Retinal pigment epithelial cell (primary cell): ENCODE measurements around the gene ITGB1BP1.
A peak's percentile ranks its signal among the peaks of the same experiment; 100 is the strongest.

ENCODE experiments used
- DNase-seq: peaks from one replicate; pipeline ENCODE4 v3.0.0-alpha.2; 2010; ENCODE audit warnings: low read depth
- H3K4me3 ChIP-seq: 2 replicates; pipeline ENCODE4 v1.5.1; 2011; ENCODE audit warnings: mild to moderate bottlenecking, low read length, control low read depth, moderate library complexity
- CTCF ChIP-seq: conservative IDR thresholded peaks from 2 replicates; pipeline ENCODE4 v1.5.1; 2011; ENCODE audit warnings: low read depth, low read length, control low read depth, inconsistent platforms

The ITGB1BP1 gene

GRCh38 chr2:9384521-9384920 lies 38.8 kb downstream of the ITGB1BP1 start:
- TF ChIP-seq CTCF = no peak
- DNase-seq = no peak
- no peak overlapping the region for H3K4me3 ChIP-seq

GRCh38 chr2:9382604-9383235 lies 40.6 kb downstream of the ITGB1BP1 start:
- TF ChIP-seq CTCF = no peak
- H3K4me3 ChIP-seq = no peak overlapping the region
- no peak for DNase-seq

- H3K4me3 ChIP-seq = no peak overlapping the region
- TF ChIP-seq CTCF = no peak
- DNase-seq = peak; percentile 98
Measured at GRCh38 chr2:9380702-9381628, 42.4 kb downstream of the ITGB1BP1 start.

GRCh38 chr2:9379391-9379755 lies 44.0 kb downstream of the ITGB1BP1 start:
- TF ChIP-seq CTCF = no peak
- no peak for DNase-seq
- no peak overlapping the region for H3K4me3 ChIP-seq

GRCh38 chr2:9378433-9379390 lies 44.6 kb downstream of the ITGB1BP1 start:
- TF ChIP-seq CTCF = no peak
- no peak overlapping the region for H3K4me3 ChIP-seq
- no peak for DNase-seq

GRCh38 chr2:9377461-9378097 lies 45.7 kb downstream of the ITGB1BP1 start:
- no peak overlapping the region for H3K4me3 ChIP-seq
- no peak for TF ChIP-seq CTCF
- DNase-seq = no peak
